CD4-positive, alpha-beta T cell treated with Interleukin-21 for 1 hour (primary cell): ENCODE data around the gene CCDC187.
A peak's percentile ranks its signal among the peaks of the same experiment; 100 is the strongest.
"Not testable (repeated sequence)": the region's sequence is repeated elsewhere in the genome, so short reads cannot be mapped to it uniquely, and the experiment has no call there.

Experiments used
- DNase-seq: peaks from one replicate; pipeline ENCODE4 v3.0.0-alpha.2; 2020

The CCDC187 gene

GRCh38 chr9:136303825-136304416, at the start of gene CCDC187:
CCDC187 (minus strand) TSS chr9:136304094; CDS start chr9:136303830, 264 bp downstream.
- DNase-seq, result no peak

GRCh38 chr9:136353088-136353487, 49.2 kb upstream of the CCDC187 start:
- no peak for DNase-seq

GRCh38 chr9:136352682-136353081, 48.8 kb upstream of the CCDC187 start:
- no peak for DNase-seq

- DNase-seq, result not testable (repeated sequence)
Measured at GRCh38 chr9:136351868-136352267, 48.0 kb upstream of the CCDC187 start.

GRCh38 chr9:136351252-136351800, 47.4 kb upstream of the CCDC187 start:
- DNase-seq, result no peak

GRCh38 chr9:136349546-136349945, 45.7 kb upstream of the CCDC187 start:
- DNase-seq, result no peak

- no peak for DNase-seq
Measured at GRCh38 chr9:136348691-136349090, 44.8 kb upstream of the CCDC187 start.

- no peak for DNase-seq
Measured at GRCh38 chr9:136347472-136348256, 43.8 kb upstream of the CCDC187 start.

GRCh38 chr9:136346927-136347465, 43.1 kb upstream of the CCDC187 start:
- no peak for DNase-seq

- DNase-seq, result no peak
Measured at GRCh38 chr9:136346157-136346481, 42.2 kb upstream of the CCDC187 start.

GRCh38 chr9:136345281-136346156, 41.6 kb upstream of the CCDC187 start:
- no peak for DNase-seq

GRCh38 chr9:136344544-136345280, 40.8 kb upstream of the CCDC187 start:
- no peak for DNase-seq

- DNase-seq, result no peak
Measured at GRCh38 chr9:136343884-136344269, 40.0 kb upstream of the CCDC187 start.

GRCh38 chr9:136343121-136343883, 39.4 kb upstream of the CCDC187 start:
- no peak for DNase-seq

- DNase-seq, result peak; percentile 68
Measured at GRCh38 chr9:136342181-136343120, 38.6 kb upstream of the CCDC187 start.

- no peak for DNase-seq
Measured at GRCh38 chr9:136341769-136342168, 37.9 kb upstream of the CCDC187 start.

GRCh38 chr9:136341042-136341655, 37.3 kb upstream of the CCDC187 start:
- DNase-seq, result no peak

- no peak for DNase-seq
Measured at GRCh38 chr9:136340356-136341041, 36.6 kb upstream of the CCDC187 start.

GRCh38 chr9:136339958-136340310, 36.0 kb upstream of the CCDC187 start:
- no peak for DNase-seq
